GM23338 (cell line): ENCODE data around the gene ARMC5.

Experiments used
- CREB1 ChIP-seq: fragments of 250-450 bp; sonication (Bioruptor Pico); IDR thresholded peaks from 2 replicates; pipeline ENCODE4 v1.5.0; 2020; ENCODE audit warnings: low read depth, mild to moderate bottlenecking, moderate library complexity
- CTCF ChIP-seq, 2 experiments: fragments of 200-600 bp in 1 of 2; sonication (generic) in 1 of 2; conservative IDR thresholded peaks; 2 replicates each; pipeline versions ENCODE4 v1.5.1 to v1.6.1; 2016 to 2017; ENCODE audit warnings: antibody characterized with exemption in 2 of 2, low read depth in 2 of 2, mild to moderate bottlenecking in 2 of 2, moderate library complexity in 1 of 2
- ETS1 ChIP-seq: IDR thresholded peaks from 2 replicates; pipeline ENCODE4 v1.6.1; 2016; ENCODE audit warnings: antibody characterized with exemption
- EZH2 ChIP-seq: fragments of 200-600 bp; sonication (generic); IDR thresholded peaks from one replicate; pipeline ENCODE4 v1.8.0; 2017; ENCODE audit warnings: antibody characterized with exemption, mild to moderate bottlenecking, low read depth; ENCODE audit not compliant: unreplicated experiment
- EZH2phosphoT487 ChIP-seq: fragments of 200-600 bp; sonication (generic); IDR thresholded peaks from one replicate; pipeline ENCODE4 v1.8.1; 2018; ENCODE audit warnings: antibody characterized with exemption; ENCODE audit not compliant: unreplicated experiment
- JUNB ChIP-seq: IDR thresholded peaks from one replicate; pipeline ENCODE4 v1.6.1; 2016; ENCODE audit warnings: antibody characterized with exemption; ENCODE audit not compliant: unreplicated experiment
- POLR2AphosphoS5 ChIP-seq: IDR thresholded peaks from 2 replicates; pipeline ENCODE4 v1.6.1; 2016; ENCODE audit warnings: antibody characterized with exemption, low read depth
- REST ChIP-seq: IDR thresholded peaks from one replicate; pipeline ENCODE4 v1.6.1; 2018; ENCODE audit warnings: antibody characterized with exemption; ENCODE audit not compliant: unreplicated experiment
- STAT1 ChIP-seq: IDR thresholded peaks from one replicate; pipeline ENCODE4 v1.6.1; 2016; ENCODE audit warnings: antibody characterized with exemption; ENCODE audit not compliant: unreplicated experiment
- ZNF114 ChIP-seq: fragments of 250-450 bp; sonication (Bioruptor Pico); IDR thresholded peaks from 2 replicates; pipeline ENCODE4 v1.5.0; 2020; ENCODE audit warnings: mild to moderate bottlenecking, moderate library complexity
- ZNF462 ChIP-seq: fragments of 250-450 bp; sonication (Bioruptor Pico); IDR thresholded peaks from 2 replicates; pipeline ENCODE4 v1.5.0; 2020; ENCODE audit warnings: mild to moderate bottlenecking, moderate library complexity

- no peak for TF ChIP-seq CTCF (conservative IDR thresholded peaks at IDR 0.05; ENCODE audit: low read depth in 2 of 2)
- no peak for TF ChIP-seq EZH2phosphoT487
- no peak for TF ChIP-seq ZNF114
- TF ChIP-seq EZH2, result no peak
- TF ChIP-seq ETS1, result no peak
- no peak for TF ChIP-seq REST
- TF ChIP-seq CREB1, result no peak
- no peak for TF ChIP-seq JUNB
- TF ChIP-seq POLR2AphosphoS5, result no peak
- no peak for TF ChIP-seq ZNF462 (CRISPR knock-in tag)
- no peak for TF ChIP-seq STAT1
Observed at GRCh38 chr16:31416371-31416770, 42.9 kb upstream of the ARMC5 start.
